Bronchial epithelial cell (primary cell): ENCODE data around the gene IL15. TPM values are rescaled to one million over a fixed set of nuclear protein-coding genes. Genes with fewer than 3 reads are reported as not detected.

Source experiments
- DNase-seq: peaks from one replicate; pipeline ENCODE4 v3.0.0-alpha.2; 2010; ENCODE audit warnings: low read depth
- FAIRE-seq: peaks from 2 replicates; lab custom pipeline; 2011; peaks lifted over from hg19 to GRCh38; lab: Jason Lieb, UNC
- H3K27me3 ChIP-seq: 2 replicates; pipeline ENCODE4 v1.5.1; 2011; ENCODE audit warnings: low read length; ENCODE audit not compliant: control insufficient read depth, insufficient read depth
- H3K36me3 ChIP-seq: 2 replicates; pipeline ENCODE4 v1.5.1; 2011; ENCODE audit warnings: low read length; ENCODE audit not compliant: control insufficient read depth, insufficient read depth
- H3K4me3 ChIP-seq: 2 replicates; pipeline ENCODE4 v1.5.1; 2011; ENCODE audit warnings: mild to moderate bottlenecking, low read depth, low read length, control low read depth
- CTCF ChIP-seq: IDR thresholded peaks from 2 replicates; pipeline ENCODE4 v1.5.1; 2011; ENCODE audit warnings: mild to moderate bottlenecking, moderate library complexity, low read length, control low read depth, inconsistent platforms; ENCODE audit not compliant: insufficient read depth, severe bottlenecking
- total RNA-seq: library from RNA; depleted of rRNA; stranded (reverse); fragments of >200 nt; gene quantifications from 2 replicates; pipeline ENCODE4 v1.2.1, GENCODE V29; 2014

Gene IL15
- total RNA-seq, 1 donor from 2014 or later: 0.53 TPM

GRCh38 chr4:141630854-141631253 is 5.5 kb upstream of the IL15 start:
- TF ChIP-seq CTCF: no peak
- FAIRE-seq: no peak
- no peak for DNase-seq

GRCh38 chr4:141635736-141636081 is 674 bp upstream of the IL15 start:
- DNase-seq: no peak
- TF ChIP-seq CTCF: no peak
- no peak overlapping the region for H3K4me3 ChIP-seq
- H3K27me3 ChIP-seq: no peaks in the 10 kb centered on the region
- no peaks in the 10 kb centered on the region for H3K36me3 ChIP-seq
- no peak for FAIRE-seq

More at GRCh38 chr4:141630854-141631253, 5.5 kb upstream of the IL15 start:
- Histone ChIP-seq H3K36me3 (no peaks in the 10 kb centered on the region), H3K4me3 (no peak overlapping the region), H3K27me3 (no peaks in the 10 kb centered on the region)

DNA sequence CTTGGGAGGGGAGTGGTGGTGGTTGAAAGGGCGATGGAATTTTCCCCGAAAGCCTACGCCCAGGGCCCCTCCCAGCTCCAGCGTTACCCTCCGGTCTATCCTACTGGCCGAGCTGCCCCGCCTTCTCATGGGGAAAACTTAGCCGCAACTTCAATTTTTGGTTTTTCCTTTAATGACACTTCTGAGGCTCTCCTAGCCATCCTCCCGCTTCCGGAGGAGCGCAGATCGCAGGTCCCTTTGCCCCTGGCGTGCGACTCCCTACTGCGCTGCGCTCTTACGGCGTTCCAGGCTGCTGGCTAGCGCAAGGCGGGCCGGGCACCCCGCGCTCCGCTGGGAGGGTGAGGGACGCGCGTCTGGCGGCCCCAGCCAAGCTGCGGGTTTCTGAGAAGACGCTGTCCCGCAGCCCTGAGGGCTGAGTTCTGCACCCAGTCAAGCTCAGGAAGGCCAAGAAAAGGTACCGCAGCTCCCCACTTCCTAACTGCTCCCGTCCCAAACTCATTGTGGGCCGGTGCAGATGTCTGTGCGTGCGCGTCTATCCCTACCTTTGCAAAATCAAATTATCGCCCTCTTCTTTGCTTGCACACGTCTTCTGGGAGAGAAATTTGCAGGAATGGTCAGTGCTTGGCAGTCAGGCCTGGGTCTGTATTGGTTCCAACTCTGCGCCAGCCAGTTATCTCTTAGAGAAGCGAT is 533 bp downstream of the IL15 start:
- H3K4me3 ChIP-seq: peak overlapping the region; percentile 85
- FAIRE-seq (no peak), DNase-seq (peak; percentile 27)
- TF ChIP-seq CTCF: no peak
- H3K27me3 ChIP-seq: no peaks in the 10 kb centered on the region
- H3K36me3 ChIP-seq: no peaks in the 10 kb centered on the region

GRCh38 chr4:141637565-141637964 is 1.2 kb downstream of the IL15 start:
- no peak for TF ChIP-seq CTCF
- Histone ChIP-seq H3K4me3 (no peak overlapping the region), H3K36me3 (no peaks in the 10 kb centered on the region), H3K27me3 (no peaks in the 10 kb centered on the region)
- DNase-seq (no peak), FAIRE-seq (no peak)

DNA sequence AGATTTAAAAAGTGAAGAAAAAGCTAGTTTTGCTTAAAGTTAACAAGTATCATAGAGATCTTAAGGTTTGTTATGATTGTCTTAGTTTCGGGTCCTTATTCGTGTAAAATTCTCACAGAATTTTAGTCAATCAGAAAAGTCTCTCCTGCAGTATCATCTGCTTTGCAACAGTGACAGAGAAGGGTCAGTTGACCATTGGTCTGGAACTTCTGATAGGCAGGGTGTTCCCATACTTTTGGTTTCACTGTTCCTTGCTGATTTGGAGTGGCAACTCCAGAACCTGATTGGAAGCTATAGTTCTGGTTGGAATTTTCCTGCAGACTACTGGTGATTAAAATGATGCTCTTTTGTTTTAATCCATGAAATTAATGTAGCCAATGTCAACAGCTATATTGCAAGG is 1.8 kb downstream of the IL15 start:
- H3K36me3 ChIP-seq: no peaks in the 10 kb centered on the region
- no peak for FAIRE-seq
- TF ChIP-seq CTCF: no peak
- no peak for DNase-seq
- no peaks in the 10 kb centered on the region for H3K27me3 ChIP-seq
- H3K4me3 ChIP-seq: no peak overlapping the region

- FAIRE-seq: no peak
- Histone ChIP-seq H3K4me3 (no peak overlapping the region), H3K36me3 (no peaks in the 10 kb centered on the region), H3K27me3 (no peaks in the 10 kb centered on the region)
- no peak for TF ChIP-seq CTCF
- DNase-seq: no peak
Observed at GRCh38 chr4:141640696-141641095, 4.3 kb downstream of the IL15 start.
